IMR-90 (cell line): ENCODE measurements around the gene TPGS2. TPM values are rescaled to one million over a fixed set of nuclear protein-coding genes. Genes with fewer than 3 reads are reported as not detected.

Experiments
- ATAC-seq: fragments of 200-7000 bp; cut with Tn5 transposase; 2 replicates; pipeline ENCODE4 v1.9.1; 2020; ENCODE audit warnings: low read depth, mild to moderate bottlenecking, moderate library complexity
- BruUV-seq: library from RNA; stranded (reverse); fragments of 400-500 nt; replicated peaks from 2 replicates; lab custom pipeline; 2021; lab: Mats Ljungman, UMichigan
- CTCF ChIA-PET: fragments of 300-600 bp; formaldehyde crosslinking; extraction: SDS; loops from one replicate; lab custom pipeline; 2021; ENCODE audit warnings: antibody characterized with exemption; lab: Yijun Ruan, JAX
- POLR2A ChIA-PET: fragments of 300-600 bp; sonication (Branson Sonifier 250); formaldehyde crosslinking; loops from one replicate; lab custom pipeline; 2022; ENCODE audit warnings: antibody characterized with exemption; ENCODE audit not compliant: unreplicated experiment; lab: Charles Lee
- DNase-seq: peaks from one replicate; pipeline ENCODE4 v3.0.0; 2013
- H2AFZ ChIP-seq: replicated peaks from 2 replicates; pipeline ENCODE3; 2013; ENCODE audit warnings: low read length, mild to moderate bottlenecking; ENCODE audit not compliant: poor library complexity
- H2AK5ac ChIP-seq: 2 replicates; pipeline ENCODE4 v1.6.1; 2013; ENCODE audit warnings: low read depth, low read length, inconsistent platforms
- H2AK9ac ChIP-seq: replicated peaks from 2 replicates; pipeline ENCODE3; 2013; ENCODE audit warnings: mild to moderate bottlenecking, low read depth, low read length, moderate library complexity; ENCODE audit not compliant: poor library complexity
- H2BK120ac ChIP-seq: 2 replicates; pipeline ENCODE4 v1.6.1; 2013; ENCODE audit warnings: low read depth, low read length, inconsistent platforms
- H2BK15ac ChIP-seq: 3 replicates; pipeline ENCODE4 v1.6.1; 2013; ENCODE audit warnings: low read depth, low read length, inconsistent platforms
- H2BK20ac ChIP-seq: 2 replicates; pipeline ENCODE4 v1.6.1; 2013; ENCODE audit warnings: low read depth, mild to moderate bottlenecking, inconsistent platforms, low read length, moderate library complexity
- H2BK5ac ChIP-seq: 2 replicates; pipeline ENCODE4 v1.6.1; 2013; ENCODE audit warnings: mild to moderate bottlenecking, low read depth, low read length, inconsistent platforms; ENCODE audit not compliant: poor library complexity, severe bottlenecking
- H3K14ac ChIP-seq: replicated peaks from 2 replicates; pipeline ENCODE4 v1.6.1; 2013; ENCODE audit warnings: low read depth, low read length, inconsistent platforms
- H3K18ac ChIP-seq: 2 replicates; pipeline ENCODE4 v1.6.1; 2013; ENCODE audit warnings: low read depth, low read length, control low read depth
- H3K23ac ChIP-seq: 2 replicates; pipeline ENCODE4 v1.6.1; 2013; ENCODE audit warnings: low read depth, low read length, inconsistent platforms
- H3K27ac ChIP-seq: 2 replicates; pipeline ENCODE4 v1.5.1; 2013; ENCODE audit warnings: mild to moderate bottlenecking, control low read depth, low read length; ENCODE audit not compliant: insufficient read depth
- H3K27me3 ChIP-seq: 2 replicates; pipeline ENCODE4 v1.6.1; 2013; ENCODE audit warnings: low read length; ENCODE audit not compliant: control insufficient read depth, insufficient read depth
- H3K36me3 ChIP-seq: 2 replicates; pipeline ENCODE4 v1.6.1; 2013; ENCODE audit warnings: low read length, mixed read lengths; ENCODE audit not compliant: control insufficient read depth, insufficient read depth
- H3K4ac ChIP-seq: 2 replicates; pipeline ENCODE4 v1.6.1; 2013; ENCODE audit warnings: low read depth, low read length, inconsistent platforms
- H3K4me1 ChIP-seq: 2 replicates; pipeline ENCODE4 v1.6.1; 2013; ENCODE audit warnings: low read length, mixed read lengths; ENCODE audit not compliant: control insufficient read depth, insufficient read depth
- H3K4me2 ChIP-seq: 2 replicates; pipeline ENCODE4 v1.6.1; 2013; ENCODE audit warnings: low read depth, mild to moderate bottlenecking, control low read depth, low read length, moderate library complexity
- H3K4me3 ChIP-seq: 2 replicates; pipeline ENCODE4 v1.5.1; 2013; ENCODE audit warnings: low read depth, mild to moderate bottlenecking, control low read depth, low read length, moderate library complexity; ENCODE audit not compliant: insufficient read depth
- H3K56ac ChIP-seq: 2 replicates; pipeline ENCODE4 v1.6.1; 2013; ENCODE audit warnings: low read length, inconsistent platforms; ENCODE audit not compliant: insufficient read depth; ENCODE audit errors: extremely low read depth
- H3K79me1 ChIP-seq, 2 experiments: 2 replicates each; pipeline ENCODE4 v1.6.1; 2013; ENCODE audit warnings: low read length in 2 of 2, inconsistent platforms in 1 of 2, low read depth in 1 of 2
- H3K9ac ChIP-seq: 2 replicates; pipeline ENCODE4 v1.6.1; 2013; ENCODE audit warnings: low read depth, low read length, control low read depth
- H3K9me1 ChIP-seq: 2 replicates; pipeline ENCODE4 v1.6.1; 2013; ENCODE audit warnings: low read length, inconsistent platforms; ENCODE audit not compliant: insufficient read depth
- H3K9me3 ChIP-seq: 2 replicates; pipeline ENCODE4 v1.6.1; 2013; ENCODE audit warnings: low read length; ENCODE audit not compliant: control insufficient read depth, insufficient read depth
- H4K20me1 ChIP-seq: 2 replicates; pipeline ENCODE4 v1.6.1; 2013; ENCODE audit warnings: low read length, inconsistent platforms; ENCODE audit not compliant: insufficient read depth
- H4K5ac ChIP-seq: 2 replicates; pipeline ENCODE4 v1.6.1; 2013; ENCODE audit warnings: mild to moderate bottlenecking, low read depth, low read length, control low read depth
- H4K8ac ChIP-seq, 2 experiments: 2 replicates each; pipeline ENCODE4 v1.6.1; 2013; ENCODE audit warnings: low read depth in 2 of 2, low read length in 2 of 2, control low read depth in 1 of 2, inconsistent platforms in 1 of 2
- H4K91ac ChIP-seq: 2 replicates; pipeline ENCODE4 v1.6.1; 2013; ENCODE audit warnings: low read depth, low read length, inconsistent platforms; ENCODE audit not compliant: insufficient read depth
- BHLHE40 ChIP-seq: fragments of 150-350 bp; IDR thresholded peaks from 2 replicates; pipeline ENCODE4 v1.6.1; 2016; ENCODE audit warnings: mild to moderate bottlenecking, low read depth, low read length
- CEBPB ChIP-seq: IDR thresholded peaks from 2 replicates; pipeline ENCODE4 v1.6.1; 2012; ENCODE audit warnings: low read depth, low read length, improper control_type of control experiment
- WGBS, 2 experiments: methylation state at CpG; one replicate each; pipeline versions ENCODE4 v1.1.5 to v1.1.7; 2013; ENCODE audit warnings: missing lambda C conversion rate in 2 of 2; ENCODE audit not compliant: insufficient read length in 1 of 2; ENCODE audit errors: extremely low coverage in 2 of 2; 5-methylcytosine and 5-hydroxymethylcytosine counted together
- dilution Hi-C: fragments of 300-500 bp; cut with HindIII; formaldehyde crosslinking; loops from one replicate; pipeline ENCODE4 v1.14.3; 2018; ENCODE audit warnings: low sequenced_read_pairs; ENCODE audit not compliant: unreplicated experiment
- in situ Hi-C: fragments of 300-500 bp; cut with MboI; formaldehyde crosslinking; loops from 3 replicates; pipeline ENCODE4 v1.14.3; 2019; ENCODE audit warnings: low sequenced_read_pairs, inconsistent platforms, mixed read lengths
- intact Hi-C: fragments of 100-400 bp; cut with micrococcal nuclease; formaldehyde crosslinking; loops from 2 replicates; pipeline ENCODE4 v1.10.0; 2022
- polyA plus RNA-seq, 3 experiments: library from polyadenylated mRNA; depleted of rRNA; stranded (reverse); fragments of >200 nt; gene quantifications; 2 replicates each; pipeline ENCODE4 v1.2.3, GENCODE V29; 2012; ENCODE audit warnings: low replicate concordance in 1 of 3
- total RNA-seq: library from RNA; depleted of rRNA; stranded (reverse); fragments of >200 nt; gene quantifications from 2 replicates; pipeline ENCODE4 v1.2.3, GENCODE V29; 2012

TPGS2 gene
- total and polyA plus RNA-seq, 2 of the 4 experiments (the other 2 are of a cell fraction): 201 to 294 TPM

DNA sequence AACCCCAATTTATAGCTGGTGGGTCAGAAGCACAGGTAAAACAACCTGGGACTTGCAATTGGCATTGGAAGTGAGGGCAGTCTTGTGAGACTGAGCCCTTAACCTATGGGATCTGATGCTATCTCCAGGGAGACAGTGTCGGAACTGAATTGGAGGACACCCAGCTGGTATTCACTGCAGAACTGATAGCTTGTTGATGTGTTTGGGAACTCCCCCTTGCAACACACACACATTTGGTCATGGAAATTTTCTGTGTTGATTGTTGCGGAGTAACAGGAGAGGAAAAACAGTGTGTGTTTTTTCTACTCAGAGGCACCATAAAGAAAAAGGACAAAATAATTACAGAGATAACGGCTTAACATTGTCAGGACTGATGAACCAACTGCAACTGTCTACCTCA lies 16.1 kb downstream of the TPGS2 start:
- intact Hi-C loops: no loop called here
- dilution Hi-C loops: no loop called here
- POLR2A ChIA-PET: no interaction called here

More for the DNA sequence above, 16.1 kb downstream of the TPGS2 start:
- Histone ChIP-seq H3K4me3 (no peak overlapping the region), H4K5ac (no peak overlapping the region), H3K4ac (no peak overlapping the region), H2BK15ac (no peak overlapping the region), H4K91ac (no peak overlapping the region), H3K9me1 (peaks cover 7% of the 10 kb centered on the region), H3K14ac (no peak overlapping the region), H3K27ac (no peak overlapping the region), H2AFZ (no peak overlapping the region), H3K79me1 (peaks cover 7 to 21% of the 10 kb centered on the region in 2 experiments), H2BK5ac (no peak overlapping the region), H4K8ac (no peak overlapping the region), H3K18ac (no peak overlapping the region), H3K23ac (no peak overlapping the region), H2BK120ac (no peak overlapping the region), H2AK9ac (no peak overlapping the region), H3K9me3 (no peaks in the 10 kb centered on the region), H3K27me3 (no peaks in the 10 kb centered on the region), H4K20me1 (peaks cover 2% of the 10 kb centered on the region; the same call in 1 of the 2 replicates), H3K4me1 (peaks cover 17% of the 10 kb centered on the region), H3K56ac (no peak overlapping the region), H3K9ac (no peak overlapping the region), H2AK5ac (no peak overlapping the region), H3K36me3 (peaks cover 13% of the 10 kb centered on the region), H2BK20ac (no peak overlapping the region), H3K4me2 (no peak overlapping the region)
- CTCF ChIA-PET: no interaction called here
- DNase-seq (peak; percentile 28), ATAC-seq (no peak)
- in situ Hi-C loops: no loop called here
- TF ChIP-seq BHLHE40 (no peak), CEBPB (0 out of 2 replicates have a peak, but pooled peaks have one; percentile 1)
- no CpG with 5 or more reads among the region's 3 CpGs for WGBS, 2 experiments
- no TSS peak for BruUV-seq
